NT2/D1 (cell line): ENCODE measurements around the gene COL21A1.

Source experiments
- YY1 ChIP-seq: IDR thresholded peaks from 2 replicates; pipeline ENCODE4 v1.6.1; 2011; ENCODE audit not compliant: insufficient read length, insufficient read depth
- ZNF274 ChIP-seq: IDR thresholded peaks from 2 replicates; pipeline ENCODE4 v1.6.1; 2011; ENCODE audit warnings: mild to moderate bottlenecking, low read depth, low read length

DNA sequence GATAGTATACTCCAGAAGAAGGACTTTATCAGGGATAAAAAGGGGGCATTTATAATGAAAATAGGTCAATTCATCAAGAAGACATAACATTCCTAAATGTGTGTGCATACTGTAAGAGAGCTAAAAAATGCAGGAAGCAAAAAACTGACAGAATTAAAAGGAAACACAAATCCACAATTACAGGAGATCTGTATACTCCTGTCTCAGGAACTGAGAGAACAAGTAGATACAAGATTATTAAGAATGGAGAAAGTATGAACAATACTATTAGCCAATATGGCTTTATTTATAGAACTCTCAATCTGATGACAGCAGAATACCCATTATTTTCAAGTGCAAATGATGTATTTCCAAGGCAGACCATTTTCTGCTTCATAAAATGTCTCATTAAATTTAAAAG is 204.3 kb downstream of the COL21A1 start:
- TF ChIP-seq YY1 (no peak), ZNF274 (no peak)
